H1 (cell line): ENCODE results near the gene ULBP3. TPM values are rescaled to one million over a fixed set of nuclear protein-coding genes. Genes with fewer than 3 reads are reported as not detected.
"Not testable (repeated sequence)": the region's sequence is repeated elsewhere in the genome, so short reads cannot be mapped to it uniquely, and the experiment has no call there.

Experiments used
- CTCF ChIA-PET: fragments of 300-600 bp; sonication (Branson Sonifier 250); formaldehyde crosslinking; loops from one replicate; lab custom pipeline; 2021; ENCODE audit not compliant: partially characterized antibody; lab: Charles Lee
- POLR2A ChIA-PET: fragments of 300-600 bp; sonication (Branson Sonifier 250); formaldehyde crosslinking; loops from one replicate; lab custom pipeline; 2021; ENCODE audit warnings: inconsistent platforms; ENCODE audit not compliant: partially characterized antibody; lab: Charles Lee
- DNase-seq, 2 experiments: peaks; one replicate each; pipeline versions ENCODE4 v3.0.0 to v3.0.0-alpha.2; 2010 to 2022; ENCODE audit warnings: low spot score in 2 of 2, low read depth in 1 of 2, mixed read lengths in 1 of 2
- FAIRE-seq: peaks from 2 replicates; lab custom pipeline; 2011; peaks lifted over from hg19 to GRCh38; lab: Jason Lieb, UNC
- H2AFZ ChIP-seq: 2 replicates; pipeline ENCODE4 v1.8.1; 2012; ENCODE audit warnings: low read length, inconsistent platforms
- H2AK5ac ChIP-seq: 2 replicates; pipeline ENCODE4 v1.6.1; 2013; ENCODE audit warnings: low read depth, low read length
- H2BK120ac ChIP-seq: replicated peaks from 2 replicates; pipeline ENCODE3; 2013; ENCODE audit warnings: low read depth, low read length, inconsistent platforms
- H2BK12ac ChIP-seq: 2 replicates; pipeline ENCODE4 v1.6.1; 2013; ENCODE audit warnings: low read depth, low read length
- H2BK15ac ChIP-seq: 2 replicates; pipeline ENCODE4 v1.6.1; 2013; ENCODE audit warnings: low read length
- H2BK20ac ChIP-seq: 2 replicates; pipeline ENCODE4 v1.6.1; 2013; ENCODE audit warnings: low read length
- H2BK5ac ChIP-seq: 2 replicates; pipeline ENCODE4 v1.6.1; 2013; ENCODE audit warnings: low read depth, low read length
- H3K14ac ChIP-seq: 2 replicates; pipeline ENCODE4 v1.6.1; 2013; ENCODE audit warnings: inconsistent platforms; ENCODE audit not compliant: insufficient read length
- H3K18ac ChIP-seq: 2 replicates; pipeline ENCODE4 v1.6.1; 2013; ENCODE audit warnings: low read length; ENCODE audit errors: extremely low read depth
- H3K23ac ChIP-seq: 2 replicates; pipeline ENCODE4 v1.6.1; 2013; ENCODE audit warnings: inconsistent platforms; ENCODE audit not compliant: insufficient read length
- H3K23me2 ChIP-seq: 2 replicates; pipeline ENCODE4 v1.6.1; 2013; ENCODE audit warnings: low read depth, low read length
- H3K27ac ChIP-seq: 2 replicates; pipeline ENCODE4 v1.6.1; 2011; ENCODE audit warnings: low read depth, low read length, inconsistent platforms
- H3K27me3 ChIP-seq, 4 experiments: replicated peaks in 1 of 4; 1 replicate in 1 of 4; 2 replicates in 3 of 4; pipeline versions ENCODE4 v1.6.1 to v1.8.1; 2011 to 2013; ENCODE audit warnings: low read length in 3 of 4, mild to moderate bottlenecking in 3 of 4, inconsistent platforms in 2 of 4, mixed read lengths in 2 of 4, moderate library complexity in 1 of 4; ENCODE audit not compliant: control insufficient read depth in 3 of 4, insufficient read depth in 3 of 4; ENCODE audit errors: extremely low read depth in 1 of 4
- H3K36me3 ChIP-seq, 4 experiments: 2 replicates each; pipeline versions ENCODE4 v1.6.1 to v1.8.1; 2011 to 2013; ENCODE audit warnings: mild to moderate bottlenecking in 4 of 4, low read length in 3 of 4, moderate library complexity in 2 of 4, control low read depth in 1 of 4, inconsistent platforms in 1 of 4; ENCODE audit not compliant: insufficient read depth in 4 of 4, control insufficient read depth in 2 of 4
- H3K4ac ChIP-seq: replicated peaks from 2 replicates; pipeline ENCODE3; 2013; ENCODE audit warnings: low read length, low read depth, mixed read lengths, inconsistent platforms; ENCODE audit not compliant: insufficient read length
- H3K4me1 ChIP-seq, 4 experiments: replicated peaks in 1 of 4; 1 replicate in 1 of 4; 2 replicates in 3 of 4; pipeline versions ENCODE4 v1.6.1 to v1.8.1; 2011 to 2013; ENCODE audit warnings: low read length in 3 of 4, inconsistent platforms in 2 of 4, mixed read lengths in 1 of 4; ENCODE audit not compliant: insufficient read depth in 4 of 4, control insufficient read depth in 3 of 4
- H3K4me2 ChIP-seq, 2 experiments: 2 replicates each; pipeline versions ENCODE4 v1.6.1 to v1.8.1; 2011 to 2013; ENCODE audit warnings: low read depth in 2 of 2, low read length in 2 of 2, control low read depth in 1 of 2, inconsistent platforms in 1 of 2, mild to moderate bottlenecking in 1 of 2; ENCODE audit not compliant: insufficient read depth in 1 of 2
- H3K4me3 ChIP-seq, 4 experiments: fragments of 200-600, 300-600 bp in 1 of 4; sonication (generic), shearing (Covaris generic), sonication (Bioruptor Twin) in 1 of 4; 2 replicates each; pipeline versions ENCODE4 v1.5.1 to v1.8.1; 2011 to 2016; ENCODE audit warnings: low read length in 4 of 4, low read depth in 3 of 4, control low read depth in 2 of 4, inconsistent platforms in 2 of 4, mild to moderate bottlenecking in 2 of 4, mixed read lengths in 1 of 4, moderate library complexity in 1 of 4; ENCODE audit not compliant: insufficient read depth in 2 of 4; ENCODE audit errors: extremely low read depth in 1 of 4
- H3K56ac ChIP-seq: replicated peaks from 2 replicates; pipeline ENCODE3; 2013; ENCODE audit warnings: low read depth, mild to moderate bottlenecking, mixed read lengths, low read length, inconsistent platforms; ENCODE audit not compliant: insufficient read length
- H3K79me1 ChIP-seq: 2 replicates; pipeline ENCODE4 v1.6.1; 2013; ENCODE audit warnings: low read depth, low read length, control low read depth
- H3K79me2 ChIP-seq, 2 experiments: 2 replicates each; pipeline versions ENCODE4 v1.6.1 to v1.8.1; 2012 to 2013; ENCODE audit warnings: low read length in 2 of 2, mild to moderate bottlenecking in 2 of 2, inconsistent platforms in 1 of 2; ENCODE audit not compliant: insufficient read depth in 2 of 2, control insufficient read depth in 1 of 2
- H3K9ac ChIP-seq, 4 experiments: replicated peaks in 1 of 4; 1 replicate in 1 of 4; 2 replicates in 3 of 4; pipeline versions ENCODE4 v1.6.1 to v1.8.1; 2011 to 2013; ENCODE audit warnings: low read depth in 3 of 4, low read length in 3 of 4, control low read depth in 2 of 4, mild to moderate bottlenecking in 2 of 4, moderate library complexity in 2 of 4, inconsistent platforms in 1 of 4; ENCODE audit errors: extremely low read depth in 1 of 4
- H3K9me3 ChIP-seq, 2 experiments: 2 replicates each; pipeline versions ENCODE4 v1.6.1 to v1.8.1; 2012 to 2013; ENCODE audit warnings: mild to moderate bottlenecking in 2 of 2, moderate library complexity in 2 of 2, control low read depth in 1 of 2, inconsistent platforms in 1 of 2, low read depth in 1 of 2, low read length in 1 of 2, mixed read lengths in 1 of 2; ENCODE audit not compliant: insufficient read depth in 2 of 2
- H4K20me1 ChIP-seq, 2 experiments: replicated peaks in 1 of 2; 2 replicates each; pipeline versions ENCODE3 to v1.8.1; 2011 to 2013; ENCODE audit warnings: inconsistent platforms in 2 of 2, low read length in 2 of 2, mild to moderate bottlenecking in 1 of 2; ENCODE audit not compliant: insufficient read depth in 2 of 2, control insufficient read depth in 1 of 2
- H4K5ac ChIP-seq: 2 replicates; pipeline ENCODE4 v1.6.1; 2013; ENCODE audit warnings: low read length, low read depth, mixed read lengths, inconsistent platforms; ENCODE audit not compliant: insufficient read length
- H4K8ac ChIP-seq: 2 replicates; pipeline ENCODE4 v1.8.0; 2013; ENCODE audit warnings: mild to moderate bottlenecking, moderate library complexity, low read length, inconsistent platforms; ENCODE audit not compliant: insufficient read depth; ENCODE audit errors: extremely low read depth
- H4K91ac ChIP-seq: replicated peaks from 2 replicates; pipeline ENCODE3; 2013; ENCODE audit warnings: low read length, mixed read lengths, inconsistent platforms; ENCODE audit not compliant: insufficient read length
- WGBS, 2 experiments: shearing (Covaris generic) in 1 of 2; methylation state at CpG; one replicate each; pipeline versions ENCODE4 v1.1.6 to v1.1.7; 2013 to 2015; ENCODE audit warnings: low lambda C conversion rate in 2 of 2, mixed read lengths in 2 of 2, inconsistent platforms in 1 of 2, low coverage in 1 of 2, missing lambda C conversion rate in 1 of 2; ENCODE audit not compliant: insufficient replicate concordance in 2 of 2, insufficient coverage in 1 of 2, insufficient read length in 1 of 2; ENCODE audit errors: extremely low coverage in 1 of 2, missing lambda C conversion rate in 1 of 2; 5-methylcytosine and 5-hydroxymethylcytosine counted together
- polyA plus RNA-seq, 7 experiments: library from polyadenylated mRNA; depleted of rRNA in 3 of 7; stranded (reverse) in 5 of 7; unstranded in 2 of 7; fragments of >200 nt in 5 of 7; fragments of 200-250 nt in 2 of 7; gene quantifications; 1 replicate in 5 of 7; 2 replicates in 1 of 7; 4 replicates in 1 of 7; pipeline versions ENCODE4 v1.2.1 to v1.2.3, GENCODE V29; 2011 to 2013; ENCODE audit warnings: missing spikeins in 2 of 7, mixed read lengths in 2 of 7
- total RNA-seq: library from RNA; stranded (reverse); fragmentation: NEBNext Ultra II Directional; extraction: Animal tissue kit (Norgen Biotek cat#: 25700); gene quantifications from 2 replicates; pipeline ENCODE4 v1.2.1, GENCODE V29; 2021

ULBP3 gene
- total and polyA plus RNA-seq, 2 of the 8 experiments (the other 6 are each of a cell fraction or from before 2014, with no cell fraction given): 1.9 to 4.2 TPM

DNA sequence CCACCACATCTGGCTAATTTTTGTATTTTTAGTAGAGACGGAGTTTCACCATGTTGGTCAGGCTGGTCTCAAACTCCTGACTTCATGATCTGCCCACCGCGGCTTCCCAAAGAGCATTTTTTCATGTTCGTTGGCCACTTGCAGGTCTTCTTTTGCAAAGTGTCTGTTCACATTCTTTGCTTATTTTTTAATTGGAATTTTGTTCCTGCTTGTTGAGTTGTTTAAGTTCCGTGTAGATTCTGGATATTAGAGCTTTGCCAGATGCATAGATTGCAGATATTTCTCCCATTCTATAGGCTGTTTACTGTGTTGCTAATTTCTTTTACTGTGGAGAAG is 51.8 kb downstream of the ULBP3 start:
- H3K18ac ChIP-seq, H3K4me1 ChIP-seq, H3K36me3 ChIP-seq, H3K56ac ChIP-seq, H3K79me2 ChIP-seq, H4K20me1 ChIP-seq, H2AK5ac ChIP-seq, H3K27ac ChIP-seq, FAIRE-seq, H3K79me1 ChIP-seq, H2BK20ac ChIP-seq, H4K8ac ChIP-seq, H2BK5ac ChIP-seq, H4K91ac ChIP-seq, POLR2A ChIA-PET, H2BK120ac ChIP-seq, H3K9ac ChIP-seq, H2BK15ac ChIP-seq, H3K23ac ChIP-seq, H2BK12ac ChIP-seq, H4K5ac ChIP-seq, H3K23me2 ChIP-seq, H3K4me2 ChIP-seq, DNase-seq, H3K4me3 ChIP-seq, H3K14ac ChIP-seq, H3K4ac ChIP-seq, H3K9me3 ChIP-seq, H2AFZ ChIP-seq: not testable (repeated sequence)
- peaks cover 35 to 54% (median 42%) of the 10 kb centered on the region in 4 experiments for H3K27me3 ChIP-seq
- WGBS, 2 experiments: 12% methylated on average over 5 of the region's 5 CpGs; no CpG with 5 or more reads in 1 of the 2 experiments
- CTCF ChIA-PET: interaction anchor here (0.7 to 2.3 kb wide), 33 partner anchors 8 to 378 kb away, joined by 3 to 15 read pairs (median 4); partner anchors contain the start of genes RAET1L and ULBP3
